Measurements from ENCODE around the gene AQP12A.
A peak's percentile ranks its signal among the peaks of the same experiment; 100 is the strongest.
"Not testable (repeated sequence)": the region's sequence is repeated elsewhere in the genome, so short reads cannot be mapped to it uniquely, and the experiment has no call there.

Gene AQP12A

GRCh38 chr2:240691631-240692420 is at the start of gene AQP12A:
TSS of gene AQP12A (plus strand) at chr2:240691866. CDS start at chr2:240691914, 48 bp downstream.
- DNase-seq, result not testable (repeated sequence)

DNA sequence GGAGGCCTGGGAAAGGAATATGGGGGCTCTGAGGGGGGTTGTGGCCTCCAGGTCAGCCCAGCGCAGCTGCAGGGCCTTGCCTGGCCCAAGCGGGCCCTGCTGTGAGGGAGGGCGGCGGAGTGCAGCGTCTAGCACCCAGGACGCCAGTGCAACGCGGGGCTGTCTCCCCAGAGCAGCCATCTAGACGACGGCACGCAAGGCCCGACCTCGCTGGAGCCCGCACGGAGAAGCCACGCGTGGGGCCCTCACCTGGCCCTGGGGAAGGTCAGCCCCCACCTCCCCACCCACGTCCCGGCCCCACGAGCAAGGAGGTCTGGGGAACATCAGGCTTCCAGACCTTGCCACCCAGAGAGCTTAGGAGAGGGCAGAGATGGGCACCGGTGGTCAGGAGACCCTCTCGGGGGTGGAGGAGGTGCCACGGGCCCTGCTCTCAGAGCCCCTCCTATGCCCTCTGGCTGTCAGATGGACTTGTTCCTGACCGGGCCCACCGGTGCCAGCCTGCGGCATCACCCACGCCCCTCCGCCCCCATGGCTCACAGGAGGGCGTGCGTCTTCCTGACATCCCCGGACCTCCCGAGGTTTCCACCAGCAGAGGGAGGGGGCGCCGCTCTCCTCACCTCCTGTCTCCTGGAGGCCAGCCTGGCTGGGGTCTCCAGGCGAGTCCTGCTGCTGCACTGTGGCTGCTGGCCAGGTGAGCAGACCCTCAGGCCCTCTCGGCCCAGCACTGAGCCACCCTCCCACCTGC is 49.4 kb upstream of the AQP12A start:
- no peak for DNase-seq

- no peak for DNase-seq
Measured at GRCh38 chr2:240642806-240643092, 48.9 kb upstream of the AQP12A start.

GRCh38 chr2:240643093-240643810 is 48.4 kb upstream of the AQP12A start:
- no peak for DNase-seq

GRCh38 chr2:240643811-240644150 is 47.9 kb upstream of the AQP12A start:
- DNase-seq, result no peak

DNA sequence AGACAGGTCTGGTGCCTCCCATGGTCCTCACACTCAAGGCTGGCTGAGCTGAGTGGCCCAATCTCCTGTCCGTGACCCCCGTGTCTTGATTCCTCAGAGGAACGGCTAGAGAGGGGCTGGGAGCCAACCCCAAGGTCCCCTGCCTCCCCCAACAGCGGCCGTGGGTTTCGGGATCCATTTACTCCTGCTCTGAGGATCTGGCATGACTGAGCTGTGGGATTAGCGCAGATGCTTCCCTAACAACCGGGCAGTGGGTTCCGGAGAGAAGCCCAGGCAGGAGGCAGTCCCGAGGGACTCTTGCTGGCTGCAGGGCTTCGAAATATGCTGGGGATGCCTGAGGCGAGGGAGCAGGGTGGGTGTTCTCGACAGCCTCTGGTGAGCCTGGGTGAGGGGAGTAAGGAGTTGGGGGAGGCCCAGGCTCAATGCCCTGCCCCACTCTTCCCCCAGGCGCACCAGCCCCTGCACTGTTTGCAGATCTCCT is 47.5 kb upstream of the AQP12A start:
- no peak for DNase-seq

DNA sequence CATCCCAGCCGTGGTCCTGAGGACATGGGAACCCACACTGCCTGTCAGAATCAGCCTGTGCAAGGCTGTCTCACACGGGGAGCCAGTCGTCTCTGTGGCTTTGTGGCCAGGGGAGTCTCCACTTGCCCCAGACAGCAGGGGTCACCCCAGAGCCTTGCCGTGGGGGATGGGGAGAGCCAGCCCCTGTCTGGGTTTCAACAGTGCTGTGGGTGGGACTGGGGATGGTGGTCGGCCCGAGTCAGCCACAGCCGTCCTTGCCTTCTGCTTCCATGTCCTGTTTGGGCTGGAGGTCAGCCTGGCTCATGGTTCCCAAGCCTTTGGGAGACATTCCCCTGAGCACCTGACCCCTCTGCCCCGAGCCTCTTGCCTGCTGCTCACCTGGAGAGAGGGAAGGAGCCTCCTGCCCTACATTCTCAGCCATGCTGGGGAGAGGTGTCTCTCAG is 46.8 kb upstream of the AQP12A start:
- no peak for DNase-seq

DNA sequence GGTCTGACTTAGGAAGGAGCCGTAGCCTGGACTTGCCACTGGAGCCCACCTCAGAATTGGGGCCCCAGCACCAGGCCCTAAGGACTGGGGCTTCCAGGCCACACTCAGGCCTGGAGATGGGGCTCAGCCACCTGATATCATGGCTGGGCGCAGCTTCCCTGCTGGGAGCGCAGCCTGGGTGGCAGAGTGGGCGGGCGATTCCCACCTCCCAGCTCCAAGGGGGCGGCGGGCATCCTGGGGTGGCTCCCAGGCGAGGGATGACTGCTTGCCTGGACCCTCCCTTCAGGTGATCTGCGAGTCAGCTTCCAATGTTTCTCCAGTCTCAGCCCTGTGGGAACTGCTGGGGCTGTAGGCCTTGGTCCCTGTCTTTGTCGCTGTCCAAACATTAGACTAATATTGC is 46.3 kb upstream of the AQP12A start:
- no peak for DNase-seq

- no peak for DNase-seq
Measured at GRCh38 chr2:240645801-240646175, 45.9 kb upstream of the AQP12A start.

GRCh38 chr2:240646176-240646899 is 45.3 kb upstream of the AQP12A start:
- DNase-seq, result peak; percentile 10

- DNase-seq, result no peak
Measured at GRCh38 chr2:240646900-240647502, 44.7 kb upstream of the AQP12A start.

GRCh38 chr2:240647503-240648154 is 44.0 kb upstream of the AQP12A start:
- DNase-seq, result no peak

DNA sequence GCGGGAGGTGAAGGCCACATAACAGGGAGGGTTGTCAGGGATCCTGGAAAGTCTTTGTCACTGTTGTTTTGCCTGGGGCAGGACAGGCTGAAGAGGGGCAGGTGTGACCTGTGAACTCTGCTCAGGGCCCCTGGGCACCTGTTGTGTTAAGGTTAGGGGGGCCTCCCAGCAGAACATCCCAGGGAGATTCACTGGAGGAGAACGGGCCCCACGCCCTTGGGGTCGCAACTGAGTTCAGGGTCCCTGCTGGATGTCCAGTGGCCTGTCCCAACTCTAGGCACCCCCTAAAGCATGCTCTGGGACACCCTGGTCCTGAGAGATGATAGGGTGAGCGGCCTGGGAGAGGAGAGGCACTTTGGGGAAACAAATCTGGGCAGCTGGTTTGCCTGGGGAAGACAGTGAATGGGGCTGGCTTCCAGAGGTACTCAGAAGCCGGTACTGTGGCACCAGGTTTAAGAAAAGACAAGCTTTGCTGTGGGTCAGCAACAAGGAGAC is 43.5 kb upstream of the AQP12A start:
- no peak for DNase-seq

DNA sequence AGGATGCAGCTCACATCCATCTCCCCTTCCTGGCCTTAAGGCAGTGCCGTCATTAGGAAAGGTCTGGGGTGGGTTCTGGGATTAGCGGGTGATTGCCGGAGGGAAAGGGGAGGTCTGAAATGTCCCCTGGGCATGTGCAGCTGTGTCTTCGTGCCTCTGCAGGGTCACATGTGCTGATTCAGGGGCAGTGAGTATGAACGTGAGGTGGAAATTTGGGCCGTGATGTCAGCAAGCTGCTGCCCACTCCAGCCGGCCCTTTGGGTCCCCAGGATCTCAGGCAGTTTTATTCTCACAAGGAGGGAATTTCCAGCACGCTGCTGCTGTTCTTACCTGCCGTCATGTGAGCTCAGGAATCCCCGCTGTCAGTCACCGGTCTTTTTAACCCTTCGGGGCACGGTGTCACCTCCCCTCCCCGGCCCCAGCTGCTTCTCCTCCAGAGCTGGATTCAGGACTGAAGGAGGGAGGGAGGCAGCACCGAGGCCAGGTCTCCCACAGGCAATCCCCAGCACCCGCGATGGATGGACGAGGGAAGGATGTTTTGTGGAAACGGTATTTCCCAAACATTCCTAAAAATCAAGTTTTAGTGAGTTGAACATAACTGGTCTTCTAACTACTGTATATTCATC is 42.9 kb upstream of the AQP12A start:
- DNase-seq, result no peak

- no peak for DNase-seq
Measured at GRCh38 chr2:240649331-240649730, 42.3 kb upstream of the AQP12A start.

DNA sequence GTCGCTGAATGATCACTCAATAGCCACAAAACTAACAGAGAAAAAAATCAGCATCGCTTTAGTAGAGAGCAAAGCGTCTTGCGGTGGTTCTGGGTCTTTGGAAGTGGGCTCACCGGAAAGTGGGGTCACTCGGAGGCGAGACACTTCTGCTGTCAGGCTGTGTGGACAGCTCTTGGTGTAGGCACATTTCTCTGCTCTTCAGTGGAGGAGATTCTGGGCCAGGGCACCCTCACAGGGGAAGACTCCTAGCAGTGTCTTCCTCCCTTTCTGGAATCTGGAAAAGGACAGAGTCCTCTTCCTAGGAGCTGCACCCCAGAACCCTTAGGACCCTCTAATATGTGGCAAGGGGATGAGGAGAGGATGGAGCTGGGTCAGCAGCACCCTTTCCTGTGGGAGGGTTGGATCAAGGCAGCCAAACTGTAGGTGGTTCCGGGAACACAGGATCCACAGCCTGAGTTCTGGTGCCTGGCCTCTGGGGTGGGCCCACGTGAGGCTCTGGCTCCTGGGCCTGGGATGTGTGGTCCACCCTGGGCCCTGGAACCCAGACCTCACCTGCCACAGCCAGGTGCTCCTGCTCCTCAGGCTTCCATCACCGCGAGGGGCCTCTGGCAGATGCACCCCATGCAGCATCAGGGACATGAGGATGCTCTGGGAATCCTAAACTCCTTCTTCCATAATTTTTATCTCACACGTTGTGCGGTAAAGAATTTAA is 41.3 kb upstream of the AQP12A start:
- no peak for DNase-seq

- DNase-seq, result no peak
Measured at GRCh38 chr2:240651185-240651584, 40.5 kb upstream of the AQP12A start.

DNA sequence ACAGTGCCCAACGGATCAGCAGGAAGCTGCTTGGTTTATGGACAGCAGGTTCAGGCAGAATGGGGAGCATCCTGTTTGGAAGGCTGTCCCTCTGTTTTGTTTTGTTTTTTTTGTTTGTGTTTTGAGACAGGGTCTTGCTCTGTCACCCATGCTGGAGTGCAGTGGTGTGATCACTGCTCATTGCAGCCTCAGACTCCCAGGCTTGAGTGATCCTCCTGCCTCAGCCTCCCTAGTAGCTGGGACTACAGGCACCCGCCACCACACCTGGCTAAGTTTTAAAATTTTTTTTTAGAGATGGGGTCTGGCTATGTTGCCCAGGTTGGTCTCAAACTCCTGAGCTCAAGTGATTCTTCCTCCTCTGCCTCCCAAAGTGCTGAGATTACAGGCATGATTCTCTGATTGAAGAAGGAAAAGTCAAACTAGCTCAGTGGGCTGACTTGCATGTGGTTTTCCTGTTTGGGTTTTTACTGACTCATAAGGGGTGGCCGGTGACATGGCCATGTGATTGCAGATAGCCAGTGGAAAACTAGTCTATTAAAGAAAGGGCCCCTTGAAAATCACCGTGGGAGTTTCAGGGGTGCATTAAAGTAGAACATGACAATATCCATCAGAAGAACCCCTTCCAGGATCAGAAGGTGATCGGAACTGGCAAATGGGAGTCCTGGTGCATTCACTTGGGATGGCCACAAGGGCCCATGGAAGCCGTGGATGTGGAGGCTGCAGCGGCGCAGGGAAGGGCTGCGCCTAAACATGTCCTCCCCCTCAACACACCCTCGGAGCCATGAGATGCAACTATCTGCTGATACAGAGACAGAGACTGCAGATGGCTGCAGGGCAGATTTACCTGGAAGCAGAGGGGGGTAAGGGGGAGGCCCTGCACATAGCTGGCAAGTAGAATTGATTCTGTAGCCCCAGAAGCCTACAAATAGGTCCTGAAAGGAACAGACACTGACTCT is 35.5 kb upstream of the AQP12A start:
- DNase-seq, result no peak

GRCh38 chr2:240659883-240660282 is 31.8 kb upstream of the AQP12A start:
- DNase-seq, result not testable (repeated sequence)

DNA sequence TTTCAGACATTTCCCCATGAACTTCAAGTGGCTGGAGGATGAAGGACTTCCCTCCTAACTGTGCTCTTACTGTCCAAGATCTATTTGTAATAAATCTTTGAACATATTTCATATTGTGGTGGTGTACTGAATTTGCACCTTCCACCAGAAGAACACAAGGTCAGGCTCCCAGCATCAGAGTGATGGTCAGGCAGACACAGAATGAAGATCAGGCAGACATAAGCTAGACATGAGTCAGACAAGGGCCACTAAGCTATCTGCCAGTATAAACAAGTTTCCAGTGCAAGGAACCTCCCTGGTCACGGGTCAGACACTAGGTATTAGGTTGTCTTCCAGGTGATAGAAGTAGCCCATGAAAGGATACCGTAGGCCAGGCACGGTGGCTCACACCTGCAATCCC is 29.0 kb upstream of the AQP12A start:
- DNase-seq, result no peak
